Activated naive CD4-positive, alpha-beta T cell treated with anti-CD3 and anti-CD28 coated beads, Interleukin-2, amount 50 U/mL, for 72 hours (primary cell): ENCODE measurements around the gene VAV2. TPM values are rescaled to one million over a fixed set of nuclear protein-coding genes. Genes with fewer than 3 reads are reported as not detected.

Experiments used
- ATAC-seq, 2 donors: fragments of 150-1000 bp; cut with Tn5 transposase; 2 replicates each; pipeline ENCODE4 v1.10.0; 2021; ENCODE audit warnings: mild to moderate bottlenecking in 2 of 2, moderate library complexity in 2 of 2
- DNase-seq, 2 donors: peaks; one replicate each; pipeline ENCODE4 v3.0.0; 2021 to 2022; ENCODE audit warnings: low spot score in 2 of 2
- H3K27ac Mint-ChIP-seq, 2 donors: one replicate each; pipeline ENCODE4 v1.8.0; 2022; ENCODE audit warnings: mild to moderate bottlenecking in 2 of 2, mixed read lengths in 2 of 2
- H3K36me3 Mint-ChIP-seq, 2 donors: one replicate each; pipeline ENCODE4 v1.8.0; 2022; ENCODE audit warnings: mixed read lengths in 2 of 2
- H3K9me3 Mint-ChIP-seq, 2 donors: one replicate each; pipeline ENCODE4 v1.8.0; 2022; ENCODE audit warnings: mixed read lengths in 2 of 2
- total RNA-seq, 2 donors: library from RNA; stranded (reverse); gene quantifications; one replicate each; pipeline ENCODE4 v1.2.3, GENCODE V29; 2022

VAV2 gene
- total RNA-seq, 2 donors from 2014 or later, result 7.5 to 9.1 TPM

GRCh38 chr9:133813749-133814585 lies 178.2 kb downstream of the VAV2 start:
- Mint-ChIP-seq H3K9me3 (no peaks in the 10 kb centered on the region), H3K27ac (no peak overlapping the region), H3K36me3 (no peaks in the 10 kb centered on the region)
- DNase-seq (no peak), ATAC-seq (no peak)

- no peak for DNase-seq
- Mint-ChIP-seq H3K36me3 (no peaks in the 10 kb centered on the region), H3K27ac (no peak overlapping the region), H3K9me3 (no peaks in the 10 kb centered on the region)
- no peak for ATAC-seq
These were observed 179.0 kb downstream of the VAV2 start for GRCh38 chr9:133812941-133813748.

GRCh38 chr9:133812077-133812868 lies 179.9 kb downstream of the VAV2 start:
- Mint-ChIP-seq H3K9me3 (no peaks in the 10 kb centered on the region), H3K36me3 (no peaks in the 10 kb centered on the region), H3K27ac (no peak overlapping the region)
- no peak for DNase-seq
- no peak for ATAC-seq

- no peaks in the 10 kb centered on the region for H3K36me3 Mint-ChIP-seq
- ATAC-seq (no peak), DNase-seq (no peak)
- H3K9me3 Mint-ChIP-seq, result no peaks in the 10 kb centered on the region
- no peak overlapping the region for H3K27ac Mint-ChIP-seq
These were observed 180.7 kb downstream of the VAV2 start for GRCh38 chr9:133811471-133811870.

GRCh38 chr9:133810556-133811195 lies 181.4 kb downstream of the VAV2 start:
- Mint-ChIP-seq H3K36me3 (no peaks in the 10 kb centered on the region), H3K9me3 (no peaks in the 10 kb centered on the region), H3K27ac (no peak overlapping the region)
- ATAC-seq (no peak), DNase-seq (no peak)

- no peak for ATAC-seq
- Mint-ChIP-seq H3K27ac (no peak overlapping the region), H3K36me3 (no peaks in the 10 kb centered on the region), H3K9me3 (no peaks in the 10 kb centered on the region)
- no peak for DNase-seq
These were observed 182.8 kb downstream of the VAV2 start for GRCh38 chr9:133809335-133809734.

- ATAC-seq, result no peak
- H3K27ac Mint-ChIP-seq, result no peak overlapping the region
- DNase-seq, result no peak
- no peaks in the 10 kb centered on the region for H3K9me3 Mint-ChIP-seq
- no peaks in the 10 kb centered on the region for H3K36me3 Mint-ChIP-seq
These were observed 184.3 kb downstream of the VAV2 start for GRCh38 chr9:133807818-133808217.

- ATAC-seq, result no peak
- Mint-ChIP-seq H3K9me3 (no peaks in the 10 kb centered on the region), H3K27ac (no peak overlapping the region), H3K36me3 (no peaks in the 10 kb centered on the region)
- DNase-seq, result no peak
These were observed 185.1 kb downstream of the VAV2 start for GRCh38 chr9:133807037-133807436.

- Mint-ChIP-seq H3K36me3 (no peaks in the 10 kb centered on the region), H3K27ac (no peak overlapping the region), H3K9me3 (no peaks in the 10 kb centered on the region)
- ATAC-seq (no peak), DNase-seq (no peak)
These were observed 185.5 kb downstream of the VAV2 start for GRCh38 chr9:133806623-133807010.

- H3K27ac Mint-ChIP-seq, result peak overlapping the region; percentile 25 to 89
- no peaks in the 10 kb centered on the region for H3K9me3 Mint-ChIP-seq
- no peaks in the 10 kb centered on the region for H3K36me3 Mint-ChIP-seq
- no peak for ATAC-seq
- no peak for DNase-seq
These were observed 186.1 kb downstream of the VAV2 start for GRCh38 chr9:133805876-133806622.

- Mint-ChIP-seq H3K9me3 (no peaks in the 10 kb centered on the region), H3K36me3 (no peaks in the 10 kb centered on the region), H3K27ac (no peak overlapping the region)
- DNase-seq, result no peak
- ATAC-seq, result no peak
These were observed 187.9 kb downstream of the VAV2 start for GRCh38 chr9:133804199-133804598.

GRCh38 chr9:133803745-133804144 lies 188.4 kb downstream of the VAV2 start:
- Mint-ChIP-seq H3K36me3 (no peaks in the 10 kb centered on the region), H3K9me3 (no peaks in the 10 kb centered on the region), H3K27ac (no peak overlapping the region)
- ATAC-seq (no peak), DNase-seq (no peak)

- H3K9me3 Mint-ChIP-seq, result no peaks in the 10 kb centered on the region
- no peaks in the 10 kb centered on the region for H3K36me3 Mint-ChIP-seq
- DNase-seq, result no peak
- no peak overlapping the region for H3K27ac Mint-ChIP-seq
- ATAC-seq, result no peak
These were observed 189.0 kb downstream of the VAV2 start for GRCh38 chr9:133803028-133803585.

- Mint-ChIP-seq H3K27ac (peak overlapping the region in 1 of 2 donors; percentile 33), H3K36me3 (no peaks in the 10 kb centered on the region), H3K9me3 (no peaks in the 10 kb centered on the region)
- ATAC-seq (no peak), DNase-seq (no peak)
These were observed 190.4 kb downstream of the VAV2 start for GRCh38 chr9:133801739-133802138.

- Mint-ChIP-seq H3K36me3 (no peaks in the 10 kb centered on the region), H3K9me3 (no peaks in the 10 kb centered on the region), H3K27ac (no peak overlapping the region)
- ATAC-seq (no peak), DNase-seq (no peak)
These were observed 191.9 kb downstream of the VAV2 start for GRCh38 chr9:133800266-133800665.

GRCh38 chr9:133799716-133800115 lies 192.4 kb downstream of the VAV2 start:
- Mint-ChIP-seq H3K27ac (no peak overlapping the region), H3K9me3 (no peaks in the 10 kb centered on the region), H3K36me3 (no peaks in the 10 kb centered on the region)
- no peak for ATAC-seq
- no peak for DNase-seq
